RWPE2 (cell line): ENCODE data around the gene RAB5B.
A peak's percentile ranks its signal among the peaks of the same experiment; 100 is the strongest.
"Not testable (repeated sequence)": the region's sequence is repeated elsewhere in the genome, so short reads cannot be mapped to it uniquely, and the experiment has no call there.

Experiments used
- ATAC-seq: fragments of 200-7000 bp; cut with Tn5 transposase; 3 replicates; pipeline ENCODE4 v1.9.1; 2021; ENCODE audit warnings: low read depth
- DNase-seq: peaks from one replicate; pipeline ENCODE4 v3.0.0-alpha.2; 2020; ENCODE audit warnings: low spot score
- H3K27ac ChIP-seq: fragments of 450-650 bp; 2 replicates; pipeline ENCODE4 v1.5.1; 2017; ENCODE audit warnings: mild to moderate bottlenecking; ENCODE audit not compliant: poor library complexity, severe bottlenecking
- H3K27me3 ChIP-seq: fragments of 250-450 bp; sonication (Bioruptor Pico); 2 replicates; pipeline ENCODE4 v1.5.1; 2021; ENCODE audit warnings: mild to moderate bottlenecking, moderate library complexity; ENCODE audit not compliant: insufficient read depth, poor library complexity, severe bottlenecking
- H3K36me3 ChIP-seq: fragments of 250-450 bp; sonication (Bioruptor Pico); 2 replicates; pipeline ENCODE4 v1.5.1; 2020; ENCODE audit warnings: low read depth, mild to moderate bottlenecking, moderate library complexity
- H3K4me1 ChIP-seq: fragments of 250-450 bp; sonication (Bioruptor Pico); 2 replicates; pipeline ENCODE4 v1.5.1; 2021; ENCODE audit warnings: mild to moderate bottlenecking, moderate library complexity; ENCODE audit not compliant: insufficient read depth, poor library complexity, severe bottlenecking
- H3K4me3 ChIP-seq: fragments of 250-450 bp; sonication (Bioruptor Pico); 2 replicates; pipeline ENCODE4 v1.5.1; 2021; ENCODE audit warnings: mild to moderate bottlenecking, moderate library complexity; ENCODE audit not compliant: severe bottlenecking
- H3K9me3 ChIP-seq: fragments of 250-450 bp; sonication (Bioruptor Pico); 2 replicates; pipeline ENCODE4 v1.5.1; 2021; ENCODE audit warnings: mild to moderate bottlenecking, moderate library complexity; ENCODE audit not compliant: severe bottlenecking
- TF ChIP-seq, protein P1 (sequence below): fragments of 450-650 bp; IDR thresholded peaks from one replicate; pipeline ENCODE4 v1.5.1; 2017; ENCODE audit warnings: mild to moderate bottlenecking, moderate library complexity; ENCODE audit not compliant: poor library complexity, severe bottlenecking

RAB5B gene

DNA sequence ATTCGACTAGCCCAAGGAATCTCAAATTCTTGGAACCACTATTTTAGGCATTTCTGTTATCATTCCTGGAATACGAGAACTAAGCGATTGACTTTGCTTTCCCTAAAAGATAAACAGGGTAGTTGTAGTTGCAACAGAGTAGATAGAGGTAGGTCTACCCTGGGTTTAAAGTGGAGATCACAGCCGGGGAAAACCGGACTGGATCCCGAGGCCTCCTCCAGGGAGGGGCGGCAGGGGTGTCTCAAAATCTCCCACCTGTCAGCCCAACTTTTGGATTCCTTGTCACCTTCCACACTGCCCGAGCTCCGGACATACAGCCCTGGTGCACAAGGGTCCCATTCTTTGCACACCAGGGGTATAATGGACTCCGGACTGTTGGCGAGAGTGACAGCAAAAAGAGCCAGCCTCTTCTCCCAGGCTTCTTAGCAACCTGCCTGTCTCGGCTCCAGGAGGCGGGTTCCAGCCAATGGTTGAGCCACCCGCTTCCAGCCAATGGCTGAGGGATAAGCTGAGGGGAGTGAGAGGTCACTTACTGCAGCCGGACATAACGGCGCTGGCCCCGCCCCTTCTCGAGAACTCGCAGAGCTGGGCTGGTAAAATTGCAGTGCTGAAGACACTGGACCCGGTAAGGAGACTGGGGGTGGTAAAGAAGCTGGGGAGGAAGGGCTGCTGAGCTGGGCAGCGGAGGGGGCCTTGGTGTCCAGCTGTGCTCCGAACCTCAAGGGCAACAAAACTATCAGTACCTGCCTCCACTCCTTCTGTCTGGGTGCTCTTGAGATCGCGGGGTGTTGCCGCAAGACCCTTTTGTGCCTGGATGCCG is 23.0 kb downstream of the RAB5B start, which contains the start of gene SUOX:
SUOX (plus strand) TSS at position 562 of the 820 bp plus-strand sequence. CDS start 4,946 bp downstream, outside the sequence.
- H3K4me1 ChIP-seq, result no peaks in the 10 kb centered on the region
- no peaks in the 10 kb centered on the region for H3K27me3 ChIP-seq
- ATAC-seq (peak; percentile 99), DNase-seq (peak; percentile 95)
- H3K9me3 ChIP-seq, result no peaks in the 10 kb centered on the region
- H3K4me3 ChIP-seq, result peak within 1 kb of the TSS; percentile 45
- peak within 1 kb of the TSS; percentile 37 for H3K27ac ChIP-seq
- TF ChIP-seq, protein P1, sequence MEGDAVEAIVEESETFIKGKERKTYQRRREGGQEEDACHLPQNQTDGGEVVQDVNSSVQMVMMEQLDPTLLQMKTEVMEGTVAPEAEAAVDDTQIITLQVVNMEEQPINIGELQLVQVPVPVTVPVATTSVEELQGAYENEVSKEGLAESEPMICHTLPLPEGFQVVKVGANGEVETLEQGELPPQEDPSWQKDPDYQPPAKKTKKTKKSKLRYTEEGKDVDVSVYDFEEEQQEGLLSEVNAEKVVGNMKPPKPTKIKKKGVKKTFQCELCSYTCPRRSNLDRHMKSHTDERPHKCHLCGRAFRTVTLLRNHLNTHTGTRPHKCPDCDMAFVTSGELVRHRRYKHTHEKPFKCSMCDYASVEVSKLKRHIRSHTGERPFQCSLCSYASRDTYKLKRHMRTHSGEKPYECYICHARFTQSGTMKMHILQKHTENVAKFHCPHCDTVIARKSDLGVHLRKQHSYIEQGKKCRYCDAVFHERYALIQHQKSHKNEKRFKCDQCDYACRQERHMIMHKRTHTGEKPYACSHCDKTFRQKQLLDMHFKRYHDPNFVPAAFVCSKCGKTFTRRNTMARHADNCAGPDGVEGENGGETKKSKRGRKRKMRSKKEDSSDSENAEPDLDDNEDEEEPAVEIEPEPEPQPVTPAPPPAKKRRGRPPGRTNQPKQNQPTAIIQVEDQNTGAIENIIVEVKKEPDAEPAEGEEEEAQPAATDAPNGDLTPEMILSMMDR, result peak; percentile 2
- H3K36me3 ChIP-seq, result peaks cover 22% of the 10 kb centered on the region

DNA sequence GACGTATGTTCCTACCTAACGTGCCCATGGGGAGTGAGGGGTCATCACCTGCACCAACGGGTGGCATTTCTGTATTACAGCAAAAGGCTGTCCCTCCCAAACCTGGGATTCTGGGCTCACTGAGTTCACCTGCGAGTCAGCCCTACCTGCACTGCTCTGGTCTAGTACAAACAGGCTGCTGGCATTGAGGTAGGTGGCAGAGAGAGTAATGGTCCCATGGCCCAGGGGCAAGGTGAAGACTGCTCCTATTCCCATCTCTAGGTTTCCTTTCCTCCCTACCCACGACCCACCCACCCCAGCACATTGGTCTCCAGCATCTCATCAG is 23.6 kb downstream of the RAB5B start:
- peaks cover 17% of the 10 kb centered on the region for H3K36me3 ChIP-seq
- H3K9me3 ChIP-seq, result no peaks in the 10 kb centered on the region
- H3K27me3 ChIP-seq, result no peaks in the 10 kb centered on the region
- H3K4me3 ChIP-seq, result peak overlapping the region; percentile 45
- DNase-seq, result no peak
- TF ChIP-seq, protein P1, result no peak
- H3K27ac ChIP-seq, result peak overlapping the region; percentile 37
- peak; percentile 44 for ATAC-seq
- no peaks in the 10 kb centered on the region for H3K4me1 ChIP-seq

DNA sequence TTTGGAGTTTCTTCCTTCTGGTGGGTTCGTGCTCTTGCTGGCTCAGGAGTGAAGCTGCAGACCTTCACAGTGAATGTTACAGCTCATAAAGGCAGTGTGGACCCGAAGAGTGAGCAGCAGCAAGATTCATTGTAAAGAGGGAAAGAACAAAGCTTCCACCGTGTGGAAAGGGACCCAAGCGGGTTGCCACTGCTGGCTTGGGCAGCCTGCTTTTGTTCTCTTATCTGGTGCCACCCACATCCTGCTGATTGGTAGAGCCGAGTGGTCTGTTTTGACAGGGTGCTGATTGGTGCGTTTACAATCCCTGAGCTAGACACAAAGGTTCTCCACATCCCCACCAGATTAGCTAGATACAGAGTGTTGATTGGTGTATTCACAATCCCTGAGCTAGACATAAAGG is 25.6 kb downstream of the RAB5B start:
- not testable (repeated sequence) for H3K27ac ChIP-seq, H3K9me3 ChIP-seq, H3K36me3 ChIP-seq, H3K4me3 ChIP-seq, H3K27me3 ChIP-seq, ATAC-seq, H3K4me1 ChIP-seq, DNase-seq

DNA sequence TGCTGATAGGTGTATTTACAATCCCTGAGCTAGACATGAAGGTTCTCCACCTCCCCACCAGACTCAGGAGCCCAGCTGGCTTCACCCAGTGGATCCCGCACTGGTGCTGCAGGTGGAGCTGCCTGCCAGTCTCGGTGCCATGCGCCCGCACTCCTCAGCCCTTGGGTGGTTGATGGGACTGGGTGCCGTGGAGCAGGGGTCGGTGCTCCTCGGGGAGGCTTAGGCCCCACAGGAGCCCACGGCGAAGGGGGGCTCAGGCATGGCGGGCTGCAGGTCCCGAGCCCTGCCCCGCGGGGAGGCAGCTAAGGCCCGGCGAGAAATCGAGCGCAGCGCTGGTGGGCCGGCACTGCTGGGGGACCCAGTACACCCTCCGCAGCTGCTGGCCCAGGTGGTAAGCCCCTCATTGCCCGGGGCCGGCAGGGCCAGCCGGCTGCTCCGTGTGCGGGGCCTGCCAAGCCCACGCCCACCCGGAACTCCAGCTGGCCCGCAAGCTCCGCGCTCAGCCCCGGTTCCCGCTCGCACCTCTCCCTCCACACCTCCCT is 26.2 kb downstream of the RAB5B start:
- not testable (repeated sequence) for H3K9me3 ChIP-seq, H3K27me3 ChIP-seq, H3K4me1 ChIP-seq, H3K4me3 ChIP-seq, H3K27ac ChIP-seq, ATAC-seq, DNase-seq, H3K36me3 ChIP-seq

DNA sequence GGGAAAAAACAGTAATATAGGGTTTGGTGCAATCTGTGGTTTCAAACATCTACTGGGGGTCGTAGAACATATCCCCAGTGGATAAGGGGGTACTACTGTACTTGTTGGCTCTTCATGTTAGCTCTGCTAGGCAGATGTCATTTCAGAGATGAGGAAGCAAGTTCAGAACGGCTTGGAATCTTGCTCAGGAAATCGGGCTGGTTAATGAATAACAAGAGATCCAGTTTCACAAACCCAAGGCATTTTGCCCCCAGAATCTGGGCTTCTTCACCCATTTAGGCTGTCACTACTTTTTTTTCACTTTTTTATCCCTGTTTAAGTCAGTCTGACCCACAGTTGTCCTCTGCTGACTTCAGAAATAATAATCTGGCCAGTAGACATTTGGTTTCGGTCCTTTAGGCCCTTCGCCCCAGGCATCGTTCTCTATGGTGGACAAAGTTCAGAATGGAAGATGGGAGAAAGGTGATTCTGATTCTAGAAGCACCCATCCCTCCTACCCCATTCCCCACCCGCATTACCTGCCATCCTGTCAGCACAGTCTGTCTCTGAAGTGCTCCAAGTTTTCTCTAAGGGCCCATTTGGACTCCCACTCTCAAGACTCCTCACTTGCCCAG is 27.7 kb downstream of the RAB5B start:
- Histone ChIP-seq H3K9me3 (no peaks in the 10 kb centered on the region), H3K27me3 (no peaks in the 10 kb centered on the region), H3K27ac (no peak overlapping the region), H3K4me3 (no peak overlapping the region), H3K36me3 (no peaks in the 10 kb centered on the region; the same call in 1 of the 2 replicates), H3K4me1 (no peaks in the 10 kb centered on the region)
- TF ChIP-seq, protein P1, result no peak
- ATAC-seq (no peak), DNase-seq (no peak)

DNA sequence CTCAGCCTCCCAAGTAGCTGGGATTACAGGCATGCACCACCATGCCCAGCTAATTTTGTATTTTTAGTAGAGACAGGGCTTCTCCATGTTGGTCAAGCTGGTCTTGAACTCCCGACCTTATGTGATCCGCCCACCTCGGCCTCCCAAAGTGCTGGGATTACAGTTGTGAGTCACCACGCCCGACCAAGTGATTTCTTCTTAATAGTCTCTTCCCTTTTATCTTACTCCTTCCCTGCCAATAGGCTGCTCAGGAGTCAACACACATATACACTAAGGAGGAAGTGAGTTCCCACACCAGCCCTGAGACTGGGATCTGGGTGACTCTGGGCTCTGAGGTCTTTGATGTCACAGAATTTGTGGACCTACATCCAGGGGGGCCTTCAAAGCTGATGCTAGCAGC is 29.5 kb downstream of the RAB5B start:
- not testable (repeated sequence) for H3K9me3 ChIP-seq, H3K4me1 ChIP-seq, H3K36me3 ChIP-seq, DNase-seq, H3K4me3 ChIP-seq, H3K27ac ChIP-seq, ATAC-seq, H3K27me3 ChIP-seq
